ENCODE measurements around the gene RALBP1.

The RALBP1 gene

GRCh38 chr18:9549405-9549804 lies 74.1 kb downstream of the RALBP1 start:
- peaks cover 33 to 78% of the 10 kb centered on the region in 2 experiments for H3K36me3 ChIP-seq (ENCODE audit: control insufficient read depth in 2 of 2, insufficient read depth in 1 of 2, low read length in 2 of 2)
- H3K4me3 ChIP-seq (ENCODE audit: low read depth, low read length), result no peak overlapping the region
- H3K27ac ChIP-seq (ENCODE audit: extremely low read depth, low read depth, low read length), result no peak overlapping the region
- ChIA-PET POLR2A (no interaction called here), CTCF (no interaction called here)
- no peaks in the 10 kb centered on the region for H3K4me1 ChIP-seq (ENCODE audit: control insufficient read depth, insufficient read depth, low read length)
- H3K9me3 ChIP-seq (ENCODE audit: control insufficient read depth, insufficient read depth, low read depth, low read length), result no peaks in the 10 kb centered on the region
- no peak for TF ChIP-seq ZNF521 (tag by site-specific recombination; IDR thresholded peaks at IDR 0.05)
- TF ChIP-seq ZNF48 (tag by site-specific recombination; IDR thresholded peaks at IDR 0.05), result no peak
- no peak for TF ChIP-seq ZNF747 (tag by site-specific recombination; IDR thresholded peaks at IDR 0.05)
- TF ChIP-seq ZNF18 (tag by site-specific recombination; IDR thresholded peaks at IDR 0.05), result no peak

GRCh38 chr18:9550429-9550828 lies 75.1 kb downstream of the RALBP1 start:
- TF ChIP-seq ZNF677 (tag by site-specific recombination; IDR thresholded peaks at IDR 0.05) (no peak), ZNF354C (tag by site-specific recombination; IDR thresholded peaks at IDR 0.05; ENCODE audit: borderline replicate concordance, low read depth) (no peak), ZNF175 (tag by site-specific recombination; IDR thresholded peaks at IDR 0.05) (no peak), ZFP69B (tag by site-specific recombination; IDR thresholded peaks at IDR 0.05) (no peak), ZBTB6 (tag by site-specific recombination; IDR thresholded peaks at IDR 0.05) (no peak), REST (tag by site-specific recombination; IDR thresholded peaks at IDR 0.05) (no peak), ZSCAN16 (tag by site-specific recombination; IDR thresholded peaks at IDR 0.05) (no peak), ZNF274 (IDR thresholded peaks at IDR 0.05; ENCODE audit: low read length) (no peak), ZNF274 (tag by site-specific recombination; IDR thresholded peaks at IDR 0.05; ENCODE audit: borderline replicate concordance) (no peak), ZNF121 (tag by site-specific recombination; IDR thresholded peaks at IDR 0.05) (no peak), ZNF292 (tag by site-specific recombination; IDR thresholded peaks at IDR 0.05; ENCODE audit: borderline replicate concordance, low read depth) (no peak), ZNF221 (tag by site-specific recombination; IDR thresholded peaks at IDR 0.05; ENCODE audit: borderline replicate concordance) (no peak), ZNF280D (tag by site-specific recombination; IDR thresholded peaks at IDR 0.05) (no peak), ZNF626 (tag by site-specific recombination; IDR thresholded peaks at IDR 0.05) (no peak), ZNF510 (tag by site-specific recombination; IDR thresholded peaks at IDR 0.05; ENCODE audit: insufficient replicate concordance) (no peak), FEZF1 (tag by site-specific recombination; IDR thresholded peaks at IDR 0.05) (no peak), KLF9 (tag by site-specific recombination; IDR thresholded peaks at IDR 0.05; ENCODE audit: low read depth) (no peak), ZNF791 (tag by site-specific recombination; IDR thresholded peaks at IDR 0.05) (no peak), ZNF174 (tag by site-specific recombination; IDR thresholded peaks at IDR 0.05) (no peak), ZNF488 (tag by site-specific recombination; IDR thresholded peaks at IDR 0.05) (no peak)
- Histone ChIP-seq H3K9me3 (ENCODE audit: control insufficient read depth, insufficient read depth, low read depth, low read length) (no peaks in the 10 kb centered on the region), H3K4me3 (ENCODE audit: low read depth, low read length) (no peak overlapping the region), H3K27ac (ENCODE audit: extremely low read depth, low read depth, low read length) (no peak overlapping the region), H3K36me3 (ENCODE audit: control insufficient read depth in 2 of 2, insufficient read depth in 1 of 2, low read length in 2 of 2) (peaks cover 39 to 88% of the 10 kb centered on the region in 2 experiments), H3K4me1 (ENCODE audit: control insufficient read depth, insufficient read depth, low read length) (no peaks in the 10 kb centered on the region)
- ChIA-PET CTCF (interaction anchor here (1.4 to 1.5 kb wide), 2 partner anchors 11 to 25 kb away, joined by 3 to 7 read pairs; no protein-coding TSS in a partner anchor), POLR2A (no interaction called here)

All from HEK293 (cell line).